Skeletal muscle cell (primary cell): Measurements from ENCODE around the gene RAMACL.

ENCODE experiments used
- DNase-seq: peaks from one replicate; pipeline ENCODE4 v3.0.0-alpha.2; 2010; ENCODE audit warnings: low read depth
- H3K4me3 ChIP-seq: 2 replicates; pipeline ENCODE4 v1.5.1; 2011; ENCODE audit warnings: low read depth, mild to moderate bottlenecking, control low read depth, low read length, moderate library complexity

The RAMACL gene

GRCh38 chr6:166598441-166599138, 12.1 kb upstream of the RAMACL start:
- peak; percentile 85 for DNase-seq
- H3K4me3 ChIP-seq = no peak overlapping the region

GRCh38 chr6:166597711-166598440, 11.4 kb upstream of the RAMACL start:
- no peak overlapping the region for H3K4me3 ChIP-seq
- no peak for DNase-seq

- no peak overlapping the region for H3K4me3 ChIP-seq
- no peak for DNase-seq
These were observed 10.5 kb upstream of the RAMACL start for GRCh38 chr6:166596776-166597507.

- no peak overlapping the region for H3K4me3 ChIP-seq
- DNase-seq = no peak
These were observed 9.5 kb upstream of the RAMACL start for GRCh38 chr6:166595949-166596348.

- peak; percentile 73 for DNase-seq
- H3K4me3 ChIP-seq = no peak overlapping the region
These were observed 8.7 kb upstream of the RAMACL start for GRCh38 chr6:166595061-166595780.

DNA sequence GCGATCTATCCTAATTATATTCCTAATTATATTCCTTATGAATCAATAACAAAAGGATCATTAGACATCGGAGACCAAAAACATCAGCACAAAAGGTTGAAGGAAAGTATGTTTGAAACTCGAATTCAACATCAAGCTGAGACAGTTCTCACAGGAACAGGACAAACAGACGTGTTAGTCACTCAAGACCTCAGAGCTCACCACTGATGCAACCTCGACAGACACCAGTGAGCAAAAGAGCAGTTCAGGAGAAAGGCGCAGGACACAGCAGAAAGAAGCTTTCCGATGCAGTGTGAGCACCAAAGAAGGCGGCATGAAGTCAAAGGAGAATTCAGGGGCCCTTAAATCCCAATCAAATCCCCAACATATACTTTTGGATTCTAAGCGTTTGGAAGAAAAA, 6.3 kb upstream of the RAMACL start:
- H3K4me3 ChIP-seq = no peak overlapping the region
- DNase-seq = peak; percentile 86

- no peak for DNase-seq
These were observed 5.6 kb upstream of the RAMACL start for GRCh38 chr6:166591961-166592520.

DNA sequence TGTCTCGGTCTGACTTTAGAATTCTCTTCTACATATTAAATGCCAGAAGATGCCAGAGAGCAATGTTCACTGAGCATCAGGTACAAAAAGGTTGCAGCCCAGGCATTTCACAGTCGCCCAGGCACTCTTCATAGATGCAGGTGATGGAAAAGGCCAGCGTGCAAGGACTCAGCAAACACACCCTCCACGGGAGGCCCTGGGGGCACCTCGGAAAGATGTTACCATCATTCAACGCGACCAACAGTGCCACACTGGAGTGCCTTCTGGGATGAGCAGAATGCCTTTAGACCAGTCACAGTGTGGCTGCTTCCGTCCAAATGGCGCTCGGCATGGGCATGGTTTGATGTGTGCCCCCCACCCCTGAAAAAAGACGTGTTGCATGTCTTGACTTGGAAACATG, 4.5 kb upstream of the RAMACL start:
- no peak overlapping the region for H3K4me3 ChIP-seq
- no peak for DNase-seq

More at GRCh38 chr6:166591961-166592520, 5.6 kb upstream of the RAMACL start:
- no peak overlapping the region for H3K4me3 ChIP-seq

DNA sequence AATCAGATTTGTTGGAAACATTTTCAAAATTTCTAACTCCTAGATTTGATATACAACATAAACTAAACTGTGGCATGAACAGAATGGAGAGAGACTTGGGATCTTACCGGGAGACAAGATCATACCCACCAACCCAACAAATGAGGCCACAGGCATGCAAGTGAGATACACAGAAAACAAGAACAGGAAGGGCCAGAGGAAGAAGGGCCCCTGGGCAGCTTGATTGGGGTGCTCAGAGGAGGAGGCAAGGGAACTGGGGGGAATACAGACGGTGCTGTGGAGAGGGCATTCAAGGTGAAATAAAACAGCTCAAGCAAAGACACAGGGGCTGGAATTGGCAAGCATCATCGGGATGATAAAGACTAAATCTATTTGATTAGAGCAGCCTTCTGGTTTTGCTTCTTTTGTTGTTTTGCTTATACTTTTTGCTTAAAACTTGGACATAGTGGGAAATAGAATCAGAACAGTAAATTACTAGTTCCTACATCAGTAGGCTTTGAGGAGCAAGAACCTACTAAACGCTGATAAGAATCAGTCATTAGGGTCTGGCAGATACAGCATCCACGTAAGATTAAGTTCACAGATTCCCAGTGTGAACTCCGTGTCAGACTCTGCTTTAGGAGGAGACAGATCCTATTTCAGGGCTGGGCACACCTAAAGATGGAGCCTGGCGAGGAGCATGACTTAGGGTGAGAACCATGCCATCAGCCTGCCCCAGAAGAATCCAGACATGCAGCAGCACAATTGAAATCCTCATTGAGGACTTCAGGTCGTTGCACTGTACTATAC, 3.5 kb upstream of the RAMACL start:
- H3K4me3 ChIP-seq = no peak overlapping the region
- no peak for DNase-seq

GRCh38 chr6:166589337-166589731, 2.9 kb upstream of the RAMACL start:
- DNase-seq = no peak
- H3K4me3 ChIP-seq = no peak overlapping the region

- DNase-seq = no peak
These were observed 2.3 kb upstream of the RAMACL start for GRCh38 chr6:166588691-166589336.

GRCh38 chr6:166587631-166588413, 1.3 kb upstream of the RAMACL start:
- no peak overlapping the region for H3K4me3 ChIP-seq
- no peak for DNase-seq

More at GRCh38 chr6:166588691-166589336, 2.3 kb upstream of the RAMACL start:
- H3K4me3 ChIP-seq = no peak overlapping the region

DNA sequence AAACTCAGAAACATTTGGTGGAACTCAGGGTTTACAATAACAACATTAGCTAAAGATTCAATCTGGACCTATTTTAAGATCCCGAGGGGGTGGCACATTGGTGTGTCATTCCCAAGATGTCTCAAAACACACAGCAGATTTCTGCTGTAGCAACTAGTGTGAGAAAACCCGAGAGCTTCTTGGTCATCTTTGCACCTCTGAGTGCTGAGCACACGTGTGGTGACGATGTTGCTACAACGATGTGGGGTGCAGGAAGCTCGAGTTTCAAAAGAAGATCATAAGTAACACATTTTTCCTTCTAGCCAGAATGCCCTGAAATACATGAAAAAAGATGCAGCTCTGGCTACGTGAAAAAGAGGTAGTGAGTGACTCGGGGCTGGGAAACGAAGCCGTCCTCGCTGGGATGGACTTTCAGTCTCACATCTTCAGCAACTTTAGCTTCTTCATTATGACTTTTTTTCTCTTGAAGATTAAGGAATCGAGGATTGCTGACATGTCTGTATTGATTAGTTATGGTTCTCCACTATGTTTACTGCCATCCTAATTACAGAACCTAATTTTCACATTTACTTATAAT, 1.5 kb downstream of the RAMACL start:
- no peak for DNase-seq

DNA sequence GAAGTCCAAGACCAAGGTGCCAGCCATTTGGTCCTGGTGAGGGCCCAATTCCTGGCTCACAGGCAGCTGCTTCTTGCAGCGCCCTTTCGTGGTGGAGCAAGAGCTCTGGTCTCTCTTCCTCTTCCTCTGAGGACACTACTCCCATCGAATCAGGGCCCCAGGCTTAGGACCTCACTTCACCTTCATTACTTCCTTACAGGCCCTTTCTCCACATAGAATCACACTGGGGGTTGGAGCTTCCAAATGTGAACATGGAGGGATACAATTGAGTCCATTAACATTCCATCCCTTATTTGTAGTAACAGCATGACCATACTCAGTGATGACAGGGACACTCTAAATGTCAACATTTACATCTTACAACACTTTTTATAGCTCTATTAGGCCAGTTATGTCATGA, 2.3 kb downstream of the RAMACL start:
- DNase-seq = no peak
- H3K4me3 ChIP-seq = no peak overlapping the region

More for the DNA sequence above, 1.5 kb downstream of the RAMACL start:
- H3K4me3 ChIP-seq = no peak overlapping the region

DNA sequence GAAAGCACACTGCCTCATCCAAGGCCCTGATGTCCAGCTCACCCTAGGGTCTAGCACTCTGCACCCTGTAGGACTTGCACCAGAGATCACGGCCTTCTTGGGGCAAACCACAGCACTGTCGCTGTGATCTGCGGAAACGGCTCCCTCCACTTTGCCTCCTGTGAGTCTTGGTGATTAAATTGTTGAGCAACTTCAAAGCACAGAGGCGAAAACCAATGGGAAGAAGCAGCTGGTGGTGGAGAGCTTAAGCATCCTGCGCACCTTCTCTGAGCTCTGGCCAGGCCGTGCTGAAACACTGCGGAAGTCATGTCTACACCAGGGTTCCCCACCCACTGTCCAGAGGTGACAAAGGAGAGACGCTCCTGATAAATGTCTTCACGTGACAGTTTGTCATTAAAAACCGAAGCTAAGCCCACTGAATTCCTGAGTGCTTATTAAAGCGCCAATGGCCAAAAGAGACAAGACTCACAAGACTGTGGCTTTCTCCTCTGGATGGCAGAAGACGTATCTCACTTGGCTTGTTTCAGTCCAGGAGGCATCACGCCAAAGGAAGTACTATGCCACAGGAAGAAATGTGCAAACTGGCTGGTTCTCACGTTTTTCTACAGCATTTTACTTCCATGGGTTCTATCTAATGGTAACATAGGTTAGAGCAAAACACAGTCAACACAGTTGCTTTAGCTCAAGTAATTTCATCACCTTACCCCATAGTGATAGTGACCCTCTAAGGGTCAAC, 3.1 kb downstream of the RAMACL start:
- H3K4me3 ChIP-seq = no peak overlapping the region
- DNase-seq = no peak

DNA sequence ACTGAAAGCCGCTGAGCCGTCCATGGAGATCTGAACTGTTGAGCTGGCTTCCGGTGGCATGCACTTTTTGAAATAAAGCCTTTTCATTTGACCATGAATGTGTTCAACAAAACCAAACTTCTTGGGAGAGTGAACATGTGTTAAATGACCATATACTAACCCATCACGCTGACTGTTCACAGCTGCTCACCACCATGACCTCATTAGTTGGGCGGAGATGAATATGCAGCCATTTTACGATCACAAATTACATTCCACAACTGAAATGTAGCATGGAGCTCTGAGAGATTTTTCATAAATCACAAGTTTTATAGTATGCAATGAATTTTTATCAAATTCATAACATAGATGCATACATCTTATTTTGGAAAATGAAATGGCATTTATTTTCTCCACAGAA, 4.2 kb downstream of the RAMACL start:
- no peak for DNase-seq

More for the DNA sequence above, 4.2 kb downstream of the RAMACL start:
- no peak overlapping the region for H3K4me3 ChIP-seq
